NCI-H1417 (cell line): ENCODE data around the gene MMP15.
"Not testable (repeated sequence)": the region's sequence is repeated elsewhere in the genome, so short reads cannot be mapped to it uniquely, and the experiment has no call there.

ENCODE experiments used
- DNase-seq, 3 experiments: peaks; one replicate each; lab custom pipeline; 2025; lab: John Stamatoyannopoulos, UW

MMP15 gene

DNA sequence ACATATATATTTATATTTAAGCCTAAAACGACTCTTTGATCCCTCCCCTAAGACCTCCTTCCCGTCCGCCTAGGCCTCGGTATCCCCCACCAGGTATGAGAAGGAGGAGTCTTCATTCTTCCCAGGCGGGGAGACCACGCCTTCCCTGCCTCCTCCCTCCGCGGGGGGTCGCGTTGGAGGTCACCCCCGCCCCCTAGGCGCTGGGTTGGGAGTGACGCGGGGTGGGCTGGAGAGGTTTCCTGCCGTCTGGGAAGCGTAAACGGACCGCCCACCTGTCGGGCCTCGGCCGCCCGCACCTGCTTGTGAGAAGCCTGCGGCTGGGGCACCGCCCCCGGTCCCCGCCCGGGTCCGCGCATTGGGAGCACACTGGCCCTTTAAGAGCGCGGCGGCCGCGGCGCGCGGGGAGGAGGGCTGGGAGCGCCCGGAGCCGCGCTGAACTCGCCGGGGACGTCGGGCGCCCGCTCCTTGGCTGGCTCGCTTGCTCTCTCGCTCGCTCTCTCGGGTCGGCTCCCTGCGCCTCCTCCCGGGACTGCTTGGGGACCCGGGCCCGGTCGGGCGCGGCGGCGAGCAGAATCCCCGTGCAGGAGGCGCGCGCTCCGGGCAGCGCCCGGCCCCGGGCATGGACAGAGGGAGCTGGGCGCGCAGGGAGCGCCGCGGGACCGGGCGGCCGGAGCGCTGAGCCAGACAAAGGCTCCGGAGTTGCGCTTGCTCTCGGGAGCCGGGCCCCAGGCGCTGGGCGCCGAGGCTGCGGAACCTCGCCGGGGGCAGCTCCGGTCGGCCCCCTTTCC is at the start of gene MMP15:
Gene MMP15, plus strand, starts transcription at position 404 of the 788 bp plus-strand sequence. CDS start 597 bp downstream, outside the sequence.
- peak; percentile 69 to 92 (median 92) for DNase-seq

DNA sequence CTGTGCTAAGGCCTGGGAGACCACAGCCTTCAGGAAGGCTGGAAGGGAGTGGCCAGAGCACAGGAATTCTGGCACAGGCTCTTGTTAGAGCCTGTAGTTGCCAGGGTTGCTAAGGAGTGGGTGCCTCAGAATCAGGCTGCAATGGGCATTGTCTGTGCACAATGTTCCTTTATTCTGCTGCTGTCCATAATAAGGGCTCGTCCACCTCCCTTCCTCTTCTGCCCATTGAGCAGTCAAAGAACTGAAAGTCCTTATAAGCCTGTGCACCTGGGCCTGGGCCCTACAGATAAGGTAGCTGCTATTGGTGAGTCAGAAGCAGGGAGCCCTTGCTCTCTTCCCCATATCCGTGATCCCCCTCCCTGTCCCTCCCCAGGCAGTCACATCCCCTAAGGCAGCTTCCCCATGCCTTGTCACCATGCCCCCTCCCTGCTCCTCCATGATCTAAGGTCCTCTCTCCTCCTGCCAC is 49.2 kb upstream of the MMP15 start:
- DNase-seq = no peak

DNA sequence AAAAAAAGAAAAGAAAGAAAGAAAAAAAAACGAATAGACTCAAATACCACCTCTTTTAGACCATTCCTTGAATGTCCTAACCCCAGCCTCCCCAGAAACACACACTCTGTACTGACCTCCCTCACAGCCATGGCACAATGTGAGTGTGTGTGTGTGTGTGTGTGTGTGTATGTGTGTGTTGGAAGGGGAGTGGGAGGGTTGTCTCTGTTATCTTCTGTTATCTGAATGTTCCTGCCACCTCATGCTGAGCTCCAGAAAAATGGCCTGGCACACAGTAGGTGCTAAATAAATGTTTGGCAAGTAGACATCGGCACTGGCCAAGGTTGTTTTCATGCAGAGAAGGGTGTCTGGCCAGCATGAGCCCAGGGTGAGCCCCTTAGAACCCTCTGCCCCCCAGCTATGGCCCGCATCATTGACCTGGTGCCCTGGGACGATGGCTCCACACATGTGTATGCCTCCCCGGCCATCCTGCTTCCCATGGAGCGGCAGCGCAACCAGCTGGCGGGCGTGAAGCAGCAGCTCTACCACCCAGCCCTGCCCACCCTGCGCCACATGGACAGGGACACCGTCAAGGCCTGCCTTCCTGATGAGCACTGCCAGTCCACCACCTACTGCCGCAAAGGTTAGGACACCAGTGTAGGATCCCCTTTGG is 48.0 kb upstream of the MMP15 start:
- no peak for DNase-seq

DNA sequence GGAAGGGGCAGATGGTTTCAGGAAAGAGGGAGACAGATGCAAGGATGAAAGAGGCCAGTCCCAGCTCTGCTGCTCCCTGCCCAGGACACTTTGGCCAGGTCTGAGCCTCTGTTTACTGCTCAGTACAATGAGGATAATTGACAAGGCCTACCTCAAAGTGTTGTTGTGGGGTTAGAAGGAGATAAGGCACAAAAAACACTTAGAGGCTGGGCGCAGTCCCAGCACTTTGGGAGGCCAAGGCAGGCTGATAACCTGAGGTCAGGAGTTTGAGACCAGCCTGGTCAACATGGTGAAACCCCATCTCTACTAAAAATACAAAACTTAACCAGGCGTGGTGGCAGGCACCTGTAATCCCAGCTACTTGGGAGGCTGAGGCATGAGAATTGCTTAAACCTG is 47.5 kb upstream of the MMP15 start:
- not testable (repeated sequence) for DNase-seq

DNA sequence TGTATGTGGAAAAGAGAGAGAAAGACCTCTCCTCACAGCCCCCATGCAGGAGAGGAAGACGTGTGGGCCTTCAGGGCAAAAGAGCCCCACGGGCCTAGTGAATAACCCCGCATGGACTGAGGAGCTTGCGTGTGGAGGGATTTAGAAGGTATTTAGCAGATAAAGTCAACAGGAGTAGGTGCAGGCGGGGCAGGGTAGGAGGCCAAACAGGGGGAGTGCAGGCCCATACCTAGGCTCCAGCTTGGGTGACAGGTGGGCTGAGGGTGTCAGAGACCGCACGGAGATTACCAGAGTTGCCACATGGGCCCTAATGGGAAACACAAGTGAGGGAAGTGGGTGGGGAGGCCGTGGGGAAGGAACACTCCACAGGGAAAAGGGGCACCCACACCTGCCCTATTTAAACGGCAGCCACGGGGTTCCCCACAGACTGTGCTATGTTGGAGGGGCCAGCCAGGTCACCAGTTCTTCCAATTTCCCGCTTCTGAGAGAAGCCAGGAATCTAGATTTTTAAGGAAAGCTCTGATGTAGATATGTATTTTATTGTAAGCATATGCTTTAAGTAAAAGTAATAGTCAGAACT is 46.5 kb upstream of the MMP15 start:
- no peak for DNase-seq

DNA sequence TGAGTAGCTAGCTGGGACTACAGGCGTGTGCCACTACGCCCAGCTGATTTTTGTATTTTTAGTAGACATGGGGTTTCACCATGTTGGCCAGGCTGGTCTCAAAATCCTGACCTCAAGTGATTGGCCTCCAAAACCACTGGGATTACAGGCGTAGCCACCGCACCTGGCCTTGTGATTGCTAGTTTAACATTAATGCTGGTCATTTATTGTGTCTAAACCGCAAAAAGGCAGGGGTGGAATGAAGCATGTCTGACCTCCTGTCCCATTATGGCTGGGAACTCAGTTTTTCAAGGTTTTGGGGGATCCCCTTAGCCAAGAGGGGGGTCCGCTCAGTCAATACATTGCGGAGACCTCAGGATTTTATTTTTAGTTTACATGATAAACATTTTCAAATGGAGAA is 43.9 kb upstream of the MMP15 start:
- DNase-seq = no peak

DNA sequence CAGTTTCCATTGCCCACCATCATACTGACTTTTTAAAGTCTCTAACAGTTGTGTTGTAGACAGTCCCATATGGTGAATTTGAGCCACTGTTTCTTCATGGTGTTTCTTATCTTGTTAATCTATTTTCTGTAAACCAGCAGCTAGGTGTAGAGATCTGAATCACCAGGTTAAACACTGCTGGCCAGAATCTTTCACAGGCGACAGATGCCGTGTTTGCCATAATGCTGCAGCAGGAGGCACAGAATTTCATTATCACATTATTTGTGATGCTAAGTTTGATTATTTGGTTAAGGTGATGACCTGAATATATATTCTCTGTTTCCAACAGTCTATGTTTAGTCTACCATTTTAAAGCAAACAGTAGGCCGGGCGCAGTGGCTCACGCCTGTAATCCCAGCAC is 43.2 kb upstream of the MMP15 start:
- DNase-seq = no peak

DNA sequence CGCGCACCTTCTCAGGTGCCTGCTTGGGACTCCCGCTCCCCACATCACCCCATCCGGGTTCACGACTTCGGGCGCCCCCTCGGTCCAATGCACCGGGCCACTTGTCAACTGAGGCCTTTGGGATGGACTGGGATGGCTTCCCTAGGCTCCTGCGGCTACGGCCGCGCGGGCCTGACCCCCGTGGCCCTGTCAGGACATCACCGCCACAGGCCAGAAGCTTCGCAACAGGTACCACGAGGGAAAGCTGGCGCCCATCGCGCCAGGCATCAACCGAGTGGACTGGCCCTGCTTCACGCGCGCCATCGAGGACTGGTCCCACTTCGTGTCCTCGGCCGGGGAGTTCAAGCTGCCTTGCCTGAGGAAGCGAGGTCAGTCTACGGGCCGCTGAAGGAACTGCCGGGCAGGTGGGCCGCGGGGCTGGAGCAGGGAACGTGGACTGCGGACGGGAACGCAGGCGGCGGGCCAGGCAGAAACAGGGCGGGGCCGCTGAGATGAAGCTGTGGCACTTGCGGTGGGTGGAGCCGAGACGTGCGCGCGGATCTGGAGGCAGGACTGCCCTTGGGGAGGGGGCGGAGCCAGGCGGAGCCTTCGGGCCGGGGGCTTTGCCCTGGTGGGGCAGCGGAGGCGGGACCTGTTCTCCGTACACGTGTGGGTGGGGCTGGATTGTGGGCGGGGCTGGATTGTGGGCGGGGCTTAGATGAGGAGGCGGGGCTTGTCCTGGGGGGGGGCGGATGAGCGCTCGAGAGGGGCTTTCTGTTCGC is 40.9 kb upstream of the MMP15 start:
- no peak for DNase-seq

DNA sequence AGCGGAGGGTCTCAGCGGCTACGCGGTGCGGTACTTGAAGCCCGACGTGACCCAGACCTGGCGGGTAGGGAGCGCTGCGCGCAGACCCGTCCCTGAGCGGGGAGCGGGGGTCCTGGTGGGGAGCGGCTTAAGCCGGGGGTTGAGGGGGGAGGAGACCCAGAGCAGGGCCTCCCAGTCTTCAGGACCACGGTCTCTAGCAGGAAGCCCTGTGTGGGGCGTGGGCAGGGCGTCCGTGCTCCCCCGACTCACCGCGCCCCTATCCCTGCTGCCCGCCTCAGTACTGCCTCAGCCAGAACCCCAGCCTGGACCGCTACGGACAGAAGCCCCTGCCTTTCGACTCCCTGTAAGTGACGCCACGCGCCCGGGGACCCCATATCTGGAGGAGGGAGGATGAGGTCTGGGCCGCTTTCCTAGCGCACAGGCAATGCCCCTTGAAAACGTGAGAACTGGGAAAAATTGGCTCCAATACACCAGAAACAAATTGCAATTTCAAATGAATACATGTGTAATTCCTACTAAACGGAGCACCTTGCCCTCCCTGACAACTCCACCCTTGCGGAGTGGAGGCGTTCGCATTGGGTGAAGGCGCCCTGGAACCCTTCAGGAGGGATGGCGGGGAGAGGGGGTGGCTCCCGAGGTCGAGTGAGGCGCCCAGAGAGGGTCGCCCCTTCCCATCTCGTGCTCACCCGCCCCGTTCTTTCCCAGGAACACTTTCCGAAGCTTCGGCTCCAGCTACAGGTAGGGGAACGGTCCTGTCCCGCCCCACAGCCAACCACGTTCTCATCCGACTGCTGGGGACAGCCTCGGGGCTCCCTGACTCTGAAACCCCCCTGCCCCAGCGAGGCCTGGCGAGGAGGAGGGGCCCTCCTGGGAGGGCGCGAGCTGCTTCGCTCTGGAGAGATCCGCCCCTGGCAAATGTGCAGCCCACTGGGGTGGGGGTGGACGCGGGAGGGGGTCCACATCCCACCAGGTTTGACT is 40.1 kb upstream of the MMP15 start:
- DNase-seq = no peak

DNA sequence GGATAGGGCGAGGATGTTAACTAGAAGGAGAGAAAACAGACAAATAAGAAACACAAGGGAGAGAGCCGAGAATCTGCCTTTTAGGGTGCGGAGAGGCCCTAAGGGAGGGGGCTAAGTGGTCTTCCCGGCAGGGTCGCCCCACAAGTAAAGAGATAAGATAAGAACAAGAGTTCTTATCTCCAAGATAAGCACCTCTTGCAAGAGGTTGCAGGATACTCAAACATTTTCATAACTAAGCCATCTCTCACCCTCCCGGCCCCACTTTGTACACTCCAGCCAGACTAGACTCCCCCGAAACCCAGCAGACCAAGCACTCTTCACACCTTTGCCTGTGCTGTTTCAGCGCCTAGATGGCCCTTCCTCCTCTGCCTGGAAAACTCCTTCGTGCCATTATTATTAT is 39.4 kb upstream of the MMP15 start:
- DNase-seq = no peak

DNA sequence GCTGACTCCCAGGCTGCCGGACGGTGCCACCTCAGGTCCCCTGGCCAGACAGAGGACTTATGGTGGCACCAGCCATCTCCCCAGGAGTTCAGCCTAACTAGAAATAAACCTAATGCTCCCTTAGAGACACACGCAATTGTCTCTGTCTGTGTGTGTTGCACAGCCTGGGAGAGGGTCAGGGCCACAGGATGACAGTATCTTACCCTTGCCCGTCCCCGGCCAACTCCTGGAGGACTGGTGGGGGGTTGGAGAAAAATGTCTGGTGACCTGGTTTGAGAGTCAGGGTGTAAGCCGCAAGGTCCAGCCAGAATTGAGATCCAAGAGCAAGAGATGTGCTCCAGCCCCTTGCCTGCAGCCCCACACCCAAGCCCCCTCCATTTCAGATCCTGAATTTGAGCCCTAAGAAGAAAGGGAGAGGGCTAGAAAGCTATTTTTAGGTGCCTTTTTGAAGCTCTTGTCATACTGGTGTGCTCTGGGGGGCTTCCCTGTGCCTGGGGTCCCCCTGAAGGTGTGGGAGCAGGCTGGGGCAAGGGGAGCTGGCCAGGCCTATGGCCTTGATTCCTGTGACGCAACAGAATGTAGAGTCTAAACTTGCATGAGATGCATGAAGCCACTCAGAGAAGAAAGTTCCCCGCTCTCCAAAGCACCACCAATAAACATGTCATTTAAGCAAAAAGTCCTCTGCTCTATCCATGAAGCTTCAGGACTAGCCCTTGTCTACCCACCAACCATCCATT is 37.9 kb upstream of the MMP15 start:
- DNase-seq = no peak

DNA sequence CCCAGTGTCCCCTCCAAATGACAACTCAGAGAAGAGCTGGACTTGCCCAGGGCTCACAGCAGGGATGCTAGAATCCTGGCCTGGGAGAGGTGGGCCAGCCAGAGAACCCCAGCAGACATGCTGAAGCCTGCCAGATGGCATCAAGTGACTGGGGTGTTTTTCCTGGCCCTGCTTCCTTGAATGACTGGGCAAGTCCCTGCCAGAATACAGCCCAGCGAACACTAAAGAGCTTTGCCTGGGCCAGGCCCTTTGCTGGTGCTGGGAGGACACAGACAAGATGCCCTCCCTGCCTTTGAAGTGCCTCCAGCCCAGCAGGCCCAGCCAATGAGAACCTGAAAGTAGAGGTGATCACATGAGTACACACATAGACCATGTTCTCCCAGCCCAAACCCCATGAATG is 36.6 kb upstream of the MMP15 start:
- peak in 2 of 3 experiments; percentile 15 to 21 for DNase-seq

DNA sequence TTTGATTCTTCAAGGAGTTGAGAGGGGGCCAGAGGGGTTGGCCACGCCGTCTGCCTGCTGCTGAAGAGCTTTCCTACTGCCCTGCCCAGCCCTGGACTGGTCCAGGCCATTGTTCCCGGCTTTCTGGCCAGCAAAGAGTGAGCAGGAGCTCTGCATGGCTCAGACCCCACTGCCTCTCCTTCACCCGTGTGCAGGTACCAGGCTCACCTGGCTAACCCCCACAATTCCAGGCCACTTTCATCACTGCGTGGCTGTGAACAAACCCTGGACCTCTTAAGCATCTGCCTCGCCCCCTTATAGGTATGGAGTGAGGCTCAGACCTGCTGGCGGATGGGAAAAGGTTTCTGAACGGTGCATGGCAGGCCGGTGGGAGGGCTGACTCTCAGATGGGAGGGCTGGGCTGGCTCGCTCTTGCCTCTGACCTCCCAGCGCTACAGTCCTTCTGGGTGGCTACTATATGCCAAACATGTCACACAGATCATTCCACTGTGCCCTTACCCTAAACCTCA is 33.9 kb upstream of the MMP15 start:
- DNase-seq = no peak

DNA sequence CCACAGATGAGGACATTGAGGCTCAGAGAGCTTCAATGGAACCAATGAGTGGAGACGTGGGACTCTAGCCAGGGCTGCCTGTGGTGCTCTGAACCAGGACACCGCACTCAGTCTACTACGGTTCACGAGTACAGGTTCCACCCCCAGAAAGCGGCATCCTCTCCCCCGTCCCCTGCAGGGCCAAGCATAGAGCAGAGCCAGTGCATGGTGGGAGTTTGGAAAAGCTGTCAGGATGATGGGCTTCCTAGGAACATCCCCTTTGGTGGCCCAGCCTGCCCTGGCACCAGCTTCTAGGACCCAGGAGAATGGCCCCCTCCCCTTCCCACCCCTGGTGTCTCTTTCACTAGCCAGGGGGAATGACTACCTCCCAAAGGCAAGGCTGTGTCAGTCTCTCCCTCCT is 33.5 kb upstream of the MMP15 start:
- DNase-seq = no peak

DNA sequence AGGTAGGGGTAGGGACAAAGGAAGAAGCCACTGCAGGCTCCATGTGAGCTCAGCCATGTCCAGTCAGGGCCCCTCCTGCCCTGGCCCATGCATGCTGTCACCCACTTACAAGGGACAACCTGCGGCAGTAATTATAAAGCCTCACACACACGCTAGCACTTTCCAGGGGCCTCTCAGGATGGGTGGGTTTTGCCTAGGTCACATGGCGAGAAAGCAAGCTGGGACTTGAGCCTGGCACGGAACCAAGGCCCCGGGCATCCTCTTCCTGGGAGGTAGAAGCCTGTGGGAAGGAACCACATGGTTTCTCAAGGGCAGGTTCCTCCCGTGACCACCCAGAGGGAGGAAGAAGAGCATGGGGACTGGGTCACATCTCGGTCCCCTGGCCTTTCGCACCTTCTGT is 32.1 kb upstream of the MMP15 start:
- peak in 2 of 3 experiments; percentile 56 to 85 for DNase-seq

DNA sequence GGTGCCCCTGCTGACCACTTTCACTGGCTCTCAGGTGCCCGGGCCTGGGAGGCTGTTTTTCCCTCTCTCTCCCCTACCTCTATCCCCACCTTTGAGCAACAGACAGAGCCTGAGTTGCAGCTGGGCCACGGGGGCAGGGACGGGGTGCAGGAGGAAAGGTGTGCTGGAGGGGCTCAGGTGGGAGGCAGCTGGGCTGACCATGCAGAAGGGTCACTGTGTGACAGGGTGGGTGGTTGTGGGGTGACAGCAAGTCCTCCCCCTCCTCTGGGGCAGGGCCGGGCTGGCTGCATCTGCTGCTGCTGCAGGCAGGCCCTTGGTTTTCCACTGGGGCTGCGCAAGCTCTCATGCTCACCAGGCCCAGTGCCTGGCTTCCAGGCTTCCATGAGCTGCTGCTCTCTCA is 31.7 kb upstream of the MMP15 start:
- DNase-seq = no peak

DNA sequence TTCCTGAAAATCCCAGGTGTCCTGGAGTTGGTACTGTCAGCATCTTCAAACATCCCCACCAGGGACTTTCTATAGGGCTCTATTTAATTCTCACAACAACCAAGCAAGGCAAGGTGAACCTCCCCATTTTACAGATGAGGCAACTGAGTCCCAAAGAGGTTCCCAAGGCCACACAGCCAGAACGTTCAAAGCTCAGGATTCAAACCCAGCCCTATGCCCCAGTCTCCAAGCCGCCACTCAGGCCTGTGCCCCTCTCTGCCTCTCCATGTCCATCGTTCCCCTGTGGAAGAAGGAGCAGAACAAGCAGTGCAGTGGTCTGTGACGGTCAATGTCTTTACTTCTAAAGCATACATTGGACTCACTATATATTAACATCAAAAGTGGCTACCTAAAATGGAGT is 31.2 kb upstream of the MMP15 start:
- no peak for DNase-seq

DNA sequence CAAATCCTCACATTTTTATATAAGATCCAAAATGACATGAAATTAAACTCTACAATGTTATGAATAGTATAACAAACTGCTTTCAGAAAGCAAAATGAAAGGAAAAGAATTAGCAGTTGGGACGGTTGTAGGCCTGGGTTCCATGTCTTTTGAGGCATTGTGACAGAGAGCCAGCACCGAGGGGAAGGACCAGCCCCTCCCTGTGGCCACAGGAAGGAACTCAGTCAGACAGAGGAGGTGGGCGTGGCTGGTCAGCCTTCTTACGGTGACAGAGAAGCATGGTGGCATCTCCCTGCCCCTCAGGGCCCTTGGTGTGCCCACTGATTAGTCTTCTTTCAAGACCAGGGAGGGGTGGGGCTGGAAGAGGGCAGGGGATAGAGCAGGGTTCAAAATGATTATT is 30.8 kb upstream of the MMP15 start:
- peak in 2 of 3 experiments; percentile 1 to 20 for DNase-seq

DNA sequence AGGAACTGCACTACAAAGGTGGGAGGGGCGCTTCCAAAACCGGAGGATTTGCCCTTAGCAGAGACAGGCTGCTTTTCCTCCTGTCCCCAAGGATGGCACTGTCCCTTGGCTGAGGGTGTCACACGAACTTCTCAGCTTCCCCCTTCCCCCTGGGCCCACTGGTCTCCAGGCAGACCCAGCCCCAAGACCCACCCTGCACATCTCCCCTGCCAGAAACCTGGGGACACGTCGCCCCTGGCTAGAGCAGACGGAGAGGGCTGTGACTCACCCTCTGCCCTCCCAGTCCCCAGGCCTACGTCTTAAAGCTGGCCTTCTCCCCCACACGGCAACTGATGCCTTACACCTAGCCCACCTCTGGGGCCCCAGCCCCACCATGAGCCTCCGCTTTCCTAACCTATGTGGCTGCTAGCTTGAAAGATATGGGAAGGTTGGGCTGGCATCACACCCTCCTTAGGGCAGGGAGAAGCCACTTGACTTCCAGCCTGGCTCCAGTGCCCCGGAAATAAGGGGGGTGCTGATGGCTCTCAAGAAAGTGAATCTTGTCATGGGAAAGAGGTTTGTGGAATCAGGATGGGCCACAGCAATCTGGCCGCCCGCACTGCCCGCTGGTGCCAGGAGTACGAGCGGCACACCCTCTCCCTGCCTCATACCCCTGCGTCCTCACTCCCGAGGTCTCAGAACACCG is 29.7 kb upstream of the MMP15 start:
- DNase-seq = no peak
